NB4 (cell line): Measurements from ENCODE around the gene YY2.
"Not testable (repeated sequence)": the region's sequence is repeated elsewhere in the genome, so short reads cannot be mapped to it uniquely, and the experiment has no call there.

Experiments
- DNase-seq: peaks from one replicate; pipeline ENCODE4 v3.0.0; 2010; ENCODE audit warnings: low read depth
- H3K4me3 ChIP-seq: one replicate; pipeline ENCODE4 v1.5.1; 2011; ENCODE audit warnings: mild to moderate bottlenecking, low read depth, low read length, moderate library complexity
- MYC ChIP-seq: IDR thresholded peaks from 2 replicates; pipeline ENCODE4 v1.6.1; 2011; ENCODE audit warnings: low read depth, low read length
- POLR2A ChIP-seq: IDR thresholded peaks from 2 replicates; pipeline ENCODE4 v1.6.1; 2011; ENCODE audit warnings: mild to moderate bottlenecking; ENCODE audit not compliant: insufficient read length; ENCODE audit errors: extremely low read depth
- TF ChIP-seq, protein P1 (sequence below): IDR thresholded peaks from one replicate; pipeline ENCODE4 v1.5.1; 2012; ENCODE audit warnings: low read depth, low read length
- TF ChIP-seq, protein P2 (sequence below): IDR thresholded peaks from 2 replicates; pipeline ENCODE4 v1.6.1; 2011; ENCODE audit warnings: low read depth, low read length

Gene YY2

DNA sequence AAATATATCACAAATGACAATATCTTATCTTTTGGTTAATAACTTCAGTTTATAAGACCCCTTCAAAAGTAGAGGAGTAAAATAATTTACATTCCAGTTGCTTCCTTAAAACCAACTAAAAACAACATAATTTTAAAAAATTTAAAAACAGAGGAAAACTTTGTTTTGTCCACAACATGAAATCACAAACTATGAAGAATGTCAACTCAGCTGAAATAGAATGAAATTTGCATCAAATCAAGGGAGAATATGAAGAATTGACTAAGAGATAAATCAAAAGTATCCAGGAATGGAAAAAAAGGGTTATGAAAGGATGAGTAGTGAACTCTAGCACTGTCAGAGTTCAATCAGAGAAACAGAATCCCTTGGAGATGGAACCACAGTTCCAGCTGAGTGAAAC is 2.2 kb upstream of the YY2 start:
- no peak overlapping the region for H3K4me3 ChIP-seq
- TF ChIP-seq, protein P1, sequence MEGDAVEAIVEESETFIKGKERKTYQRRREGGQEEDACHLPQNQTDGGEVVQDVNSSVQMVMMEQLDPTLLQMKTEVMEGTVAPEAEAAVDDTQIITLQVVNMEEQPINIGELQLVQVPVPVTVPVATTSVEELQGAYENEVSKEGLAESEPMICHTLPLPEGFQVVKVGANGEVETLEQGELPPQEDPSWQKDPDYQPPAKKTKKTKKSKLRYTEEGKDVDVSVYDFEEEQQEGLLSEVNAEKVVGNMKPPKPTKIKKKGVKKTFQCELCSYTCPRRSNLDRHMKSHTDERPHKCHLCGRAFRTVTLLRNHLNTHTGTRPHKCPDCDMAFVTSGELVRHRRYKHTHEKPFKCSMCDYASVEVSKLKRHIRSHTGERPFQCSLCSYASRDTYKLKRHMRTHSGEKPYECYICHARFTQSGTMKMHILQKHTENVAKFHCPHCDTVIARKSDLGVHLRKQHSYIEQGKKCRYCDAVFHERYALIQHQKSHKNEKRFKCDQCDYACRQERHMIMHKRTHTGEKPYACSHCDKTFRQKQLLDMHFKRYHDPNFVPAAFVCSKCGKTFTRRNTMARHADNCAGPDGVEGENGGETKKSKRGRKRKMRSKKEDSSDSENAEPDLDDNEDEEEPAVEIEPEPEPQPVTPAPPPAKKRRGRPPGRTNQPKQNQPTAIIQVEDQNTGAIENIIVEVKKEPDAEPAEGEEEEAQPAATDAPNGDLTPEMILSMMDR, result no peak
- TF ChIP-seq POLR2A (no peak), MYC (no peak)
- TF ChIP-seq, protein P2, sequence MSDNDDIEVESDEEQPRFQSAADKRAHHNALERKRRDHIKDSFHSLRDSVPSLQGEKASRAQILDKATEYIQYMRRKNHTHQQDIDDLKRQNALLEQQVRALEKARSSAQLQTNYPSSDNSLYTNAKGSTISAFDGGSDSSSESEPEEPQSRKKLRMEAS, result no peak
- DNase-seq, result no peak

DNA sequence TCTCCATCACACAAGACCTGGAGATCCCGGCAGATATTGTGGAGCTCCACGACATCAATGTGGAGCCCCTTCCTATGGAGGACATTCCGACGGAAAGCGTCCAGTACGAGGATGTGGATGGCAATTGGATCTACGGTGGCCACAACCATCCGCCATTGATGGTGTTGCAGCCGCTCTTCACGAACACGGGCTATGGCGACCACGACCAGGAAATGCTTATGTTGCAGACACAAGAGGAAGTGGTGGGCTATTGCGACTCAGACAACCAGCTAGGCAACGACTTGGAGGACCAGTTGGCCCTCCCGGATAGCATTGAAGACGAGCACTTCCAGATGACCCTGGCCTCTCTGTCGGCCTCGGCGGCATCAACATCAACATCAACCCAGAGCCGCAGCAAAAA is 717 bp downstream of the YY2 start:
- TF ChIP-seq, protein P2, result no peak
- no peak for TF ChIP-seq POLR2A
- TF ChIP-seq MYC, result no peak
- TF ChIP-seq, protein P1, result no peak
- DNase-seq, result peak; percentile 14
- H3K4me3 ChIP-seq, result no peak overlapping the region

DNA sequence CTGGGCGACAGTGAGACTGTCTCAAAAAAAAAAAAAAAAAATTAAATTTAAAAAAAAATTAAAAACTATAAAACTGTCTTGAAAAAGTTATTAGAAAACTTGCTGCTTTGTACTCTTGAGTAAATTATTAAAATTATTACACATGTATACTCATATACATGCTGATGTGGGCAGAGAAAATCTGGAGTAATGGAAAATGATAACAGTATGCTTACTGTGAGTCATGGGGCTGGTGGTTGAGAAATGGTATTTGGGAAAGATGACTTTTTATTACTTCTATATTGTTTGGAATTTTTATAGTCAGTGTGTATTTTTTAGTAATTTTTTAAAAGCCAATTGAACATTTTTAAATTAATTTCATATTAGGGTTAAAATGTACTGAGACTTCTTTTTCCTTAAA is 7.5 kb downstream of the YY2 start:
- DNase-seq, result no peak
- TF ChIP-seq, protein P2, result no peak
- TF ChIP-seq POLR2A (no peak), MYC (no peak)
- TF ChIP-seq, protein P1, result no peak
- H3K4me3 ChIP-seq, result no peak overlapping the region

DNA sequence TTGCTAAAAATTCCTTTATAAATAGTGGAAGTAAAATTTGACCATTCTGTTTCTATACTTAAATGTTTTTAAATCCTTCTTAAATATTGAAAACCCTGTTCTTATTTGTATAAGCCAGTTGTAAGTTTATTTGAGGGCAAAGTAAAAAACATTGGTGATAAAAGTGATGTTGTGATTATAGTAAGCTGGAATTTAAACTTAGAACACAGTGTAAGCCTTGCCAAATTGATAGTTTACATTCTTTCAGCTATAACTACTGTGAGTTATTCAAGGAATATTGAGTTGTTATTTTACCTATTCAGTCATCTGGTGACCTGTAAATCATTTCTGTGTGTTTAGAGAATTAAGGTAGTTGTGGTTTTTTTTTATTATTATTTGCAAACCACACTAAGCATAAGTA is 9.6 kb downstream of the YY2 start:
- H3K4me3 ChIP-seq, result no peak overlapping the region
- TF ChIP-seq MYC, result no peak
- no peak for TF ChIP-seq POLR2A
- DNase-seq, result no peak

DNA sequence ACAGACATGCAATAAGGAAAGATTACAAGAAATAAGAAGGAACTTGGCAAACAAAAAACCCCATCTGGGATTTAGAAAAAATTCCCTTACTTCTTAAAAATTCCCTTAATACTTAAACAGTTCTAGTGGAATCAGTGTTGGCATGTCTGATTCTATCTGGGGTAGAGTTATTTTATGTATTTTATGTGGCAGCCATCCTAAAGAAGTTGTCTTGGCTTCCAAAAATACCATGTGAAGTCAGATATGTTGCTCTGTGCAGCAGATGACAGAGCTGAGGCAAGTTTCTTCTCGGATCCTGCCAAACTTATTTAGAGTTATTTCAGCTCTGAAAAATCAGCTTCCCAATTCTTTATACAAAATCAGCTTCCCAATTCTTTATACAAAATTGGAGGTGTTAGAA is 14.7 kb downstream of the YY2 start:
- TF ChIP-seq, protein P1, result no peak
- TF ChIP-seq POLR2A (no peak), MYC (no peak)
- TF ChIP-seq, protein P2, result no peak
- H3K4me3 ChIP-seq, result no peak overlapping the region
- DNase-seq, result no peak

DNA sequence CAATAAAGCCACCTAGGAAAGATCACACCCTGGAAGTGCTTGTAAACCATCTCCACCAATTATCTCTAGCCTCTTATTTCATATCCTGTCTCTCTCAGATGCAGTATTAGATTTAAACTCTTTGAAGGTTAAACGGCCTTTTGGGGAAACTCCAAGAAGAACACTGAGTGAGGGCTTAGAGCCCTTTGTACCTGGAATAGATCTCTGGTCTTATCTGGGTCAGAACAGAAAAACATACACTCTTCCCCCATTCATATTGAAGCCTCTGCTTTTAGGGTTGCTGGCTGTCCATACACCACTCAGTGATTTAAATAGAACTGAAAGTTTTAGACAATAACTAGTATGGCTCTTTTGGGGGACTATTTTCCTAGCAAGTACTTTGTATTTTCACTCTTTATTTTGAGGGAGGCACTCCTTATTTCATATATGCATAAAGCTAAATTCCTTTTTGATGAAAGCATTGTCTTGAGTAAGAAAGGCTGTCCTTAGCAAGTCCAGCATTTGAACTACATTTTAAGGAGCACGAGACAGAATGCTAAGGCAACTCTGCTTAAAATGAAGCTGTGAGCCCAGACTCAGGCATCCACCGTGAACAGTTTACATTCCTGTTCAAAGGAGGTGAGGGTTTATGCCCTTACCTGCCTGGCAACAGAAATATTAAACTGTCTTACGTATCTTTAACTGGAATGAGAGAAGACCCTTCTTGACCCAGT is 17.4 kb downstream of the YY2 start:
- TF ChIP-seq MYC (no peak), POLR2A (no peak)
- TF ChIP-seq, protein P1, result no peak
- TF ChIP-seq, protein P2, result no peak
- H3K4me3 ChIP-seq, result no peak overlapping the region
- DNase-seq, result no peak

DNA sequence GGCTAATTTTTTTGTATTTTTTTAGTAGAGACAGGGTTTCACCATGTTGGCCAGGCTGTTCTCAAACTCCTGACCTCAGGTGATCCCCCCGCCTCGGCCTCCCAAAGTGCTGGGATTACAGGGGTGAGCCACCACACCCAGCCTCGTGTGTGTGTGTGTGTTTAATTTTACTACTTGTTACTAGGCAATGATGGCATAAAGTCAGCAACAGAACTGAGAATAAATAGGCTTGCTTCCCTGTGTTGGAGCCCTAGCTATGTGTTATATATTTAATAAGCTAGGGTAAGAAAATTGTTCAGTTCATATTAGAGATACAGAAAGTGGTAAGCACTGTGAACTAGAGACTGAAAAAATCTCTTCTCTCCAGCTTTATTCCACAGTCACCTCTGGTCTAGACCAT is 18.4 kb downstream of the YY2 start:
- H3K4me3 ChIP-seq, DNase-seq: not testable (repeated sequence)
